HAP-1 (cell line): ENCODE results near the gene ADD2.
"Not testable (repeated sequence)": the region's sequence is repeated elsewhere in the genome, so short reads cannot be mapped to it uniquely, and the experiment has no call there.

Experiments
- DNase-seq, 2 experiments: peaks; one replicate each; pipeline ENCODE4 v3.0.0-alpha.2; 2016 to 2020; ENCODE audit warnings: low spot score in 2 of 2
- H3K27me3 ChIP-seq: fragments of 250-450 bp; sonication (Bioruptor Pico); 2 replicates; pipeline ENCODE4 v1.5.1; 2020; ENCODE audit warnings: low read depth, mild to moderate bottlenecking, moderate library complexity
- H3K36me3 ChIP-seq: fragments of 250-450 bp; sonication (Bioruptor Pico); replicated peaks from 2 replicates; pipeline ENCODE4 v1.5.1; 2020; ENCODE audit warnings: mild to moderate bottlenecking
- H3K4me1 ChIP-seq: fragments of 250-450 bp; sonication (Bioruptor Pico); 2 replicates; pipeline ENCODE4 v1.5.1; 2020; ENCODE audit warnings: mild to moderate bottlenecking
- H3K4me3 ChIP-seq: fragments of 250-450 bp; sonication (Bioruptor Pico); 2 replicates; pipeline ENCODE4 v1.5.1; 2020; ENCODE audit warnings: mild to moderate bottlenecking, moderate library complexity
- H3K9me3 ChIP-seq: fragments of 250-450 bp; sonication (Bioruptor Pico); 2 replicates; pipeline ENCODE4 v1.5.1; 2020; ENCODE audit warnings: mild to moderate bottlenecking, moderate library complexity
- in situ Hi-C: fragments of 300-500 bp; cut with MboI; formaldehyde crosslinking; loops from 3 replicates; pipeline ENCODE4 v1.14.3; 2020; ENCODE audit warnings: low sequenced_read_pairs, inconsistent platforms, mixed read lengths

ADD2 gene

DNA sequence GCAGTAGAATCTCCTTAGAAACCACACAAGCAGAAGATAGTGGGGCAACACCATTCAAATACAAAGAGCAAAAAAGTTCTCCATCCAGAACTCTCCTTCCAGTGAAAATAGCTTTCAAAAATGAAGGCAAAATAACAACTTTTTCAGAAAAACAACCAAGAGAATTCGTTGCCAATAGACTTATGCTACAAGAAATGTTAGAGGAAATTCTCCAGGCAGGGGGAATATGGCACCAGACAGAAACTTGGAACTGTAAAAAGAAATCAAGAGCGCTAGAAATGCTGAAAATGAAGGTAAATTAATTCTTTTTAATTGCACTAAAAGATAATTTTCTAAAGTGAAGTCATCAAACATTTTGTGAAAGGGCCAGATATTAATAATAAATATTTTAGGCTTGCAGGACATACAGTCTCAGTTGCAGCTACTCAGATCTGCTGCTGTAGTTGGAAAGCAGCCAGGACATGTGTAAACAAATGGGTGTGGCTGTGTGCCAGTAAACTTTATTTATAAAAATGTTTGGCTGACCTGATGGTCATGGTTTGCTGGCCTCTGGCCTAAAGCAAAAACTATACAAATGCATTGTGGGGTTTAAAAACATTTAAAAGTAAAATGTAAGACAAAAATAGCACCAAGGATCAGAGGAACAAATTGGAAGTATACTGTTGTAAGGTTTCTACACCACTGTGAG, 140.6 kb downstream of the ADD2 start:
- no peaks in the 10 kb centered on the region for H3K36me3 ChIP-seq
- no peak for DNase-seq
- no peaks in the 10 kb centered on the region for H3K9me3 ChIP-seq
- in situ Hi-C loops: loop anchor here (25.0 kb wide), 1 partner anchor 715 kb away; the partner anchor contains the start of gene MXD1
- no peak overlapping the region for H3K4me3 ChIP-seq
- peaks cover 28% of the 10 kb centered on the region for H3K27me3 ChIP-seq
- no peaks in the 10 kb centered on the region for H3K4me1 ChIP-seq

GRCh38 chr2:70626254-70626990, 141.6 kb downstream of the ADD2 start:
- H3K4me3 ChIP-seq: no peak overlapping the region
- peaks cover 26% of the 10 kb centered on the region for H3K27me3 ChIP-seq
- no peaks in the 10 kb centered on the region for H3K9me3 ChIP-seq
- in situ Hi-C loops: loop anchor here (25.0 kb wide), 1 partner anchor 714 kb away; the partner anchor contains the start of gene MXD1
- DNase-seq: no peak
- H3K4me1 ChIP-seq: no peaks in the 10 kb centered on the region
- no peaks in the 10 kb centered on the region for H3K36me3 ChIP-seq

DNA sequence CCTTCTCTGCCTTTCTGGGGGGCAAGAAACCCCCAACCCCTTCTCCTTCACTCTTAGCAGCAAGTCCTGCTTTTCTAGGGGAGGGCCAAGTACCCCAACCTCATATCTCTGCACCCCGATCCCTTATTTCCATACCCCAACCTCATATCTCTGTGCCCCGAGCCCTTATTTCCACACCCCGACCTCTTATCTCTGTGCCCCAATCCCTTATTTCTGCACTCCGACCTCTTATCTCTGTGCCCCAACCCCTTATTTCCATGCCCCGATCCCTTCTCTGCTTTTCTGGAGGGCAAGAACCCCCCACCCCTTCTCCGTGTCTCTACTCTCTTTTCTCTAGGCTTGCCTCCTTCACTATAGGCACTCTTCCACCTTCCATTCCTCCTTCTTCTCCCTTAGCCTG, 146.5 kb downstream of the ADD2 start:
- H3K4me3 ChIP-seq, H3K36me3 ChIP-seq, H3K9me3 ChIP-seq, H3K27me3 ChIP-seq, DNase-seq, in situ Hi-C loops, H3K4me1 ChIP-seq: not testable (repeated sequence)

GRCh38 chr2:70620020-70620419, 148.0 kb downstream of the ADD2 start:
- Histone ChIP-seq H3K4me3 (no peak overlapping the region), H3K36me3 (no peaks in the 10 kb centered on the region), H3K9me3 (no peaks in the 10 kb centered on the region), H3K27me3 (no peaks in the 10 kb centered on the region; the same call in 1 of the 2 replicates), H3K4me1 (peaks cover 4% of the 10 kb centered on the region)
- no peak for DNase-seq
- in situ Hi-C loops: no loop called here

DNA sequence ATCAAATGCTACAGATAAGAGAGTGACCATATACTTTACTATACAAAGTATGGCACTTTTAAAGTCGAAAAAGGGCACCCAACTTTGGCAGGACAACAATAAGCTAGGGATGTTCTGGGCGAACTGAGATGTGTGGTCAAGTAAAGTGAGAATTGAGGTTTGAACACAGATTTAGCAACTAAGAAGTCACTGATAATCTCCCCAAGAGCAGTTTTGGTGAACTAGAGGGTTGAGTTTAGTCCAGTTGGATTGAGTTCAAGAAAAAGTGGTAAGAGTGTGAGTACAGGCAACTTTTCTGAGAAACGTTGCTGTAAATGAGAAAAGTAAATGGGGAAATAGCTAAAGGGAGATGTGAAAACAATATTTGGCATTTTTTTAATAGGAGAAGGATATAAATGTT, 148.8 kb downstream of the ADD2 start:
- Histone ChIP-seq H3K27me3 (no peaks in the 10 kb centered on the region; the same call in 1 of the 2 replicates), H3K4me1 (peaks cover 4% of the 10 kb centered on the region), H3K4me3 (no peak overlapping the region), H3K9me3 (no peaks in the 10 kb centered on the region), H3K36me3 (no peaks in the 10 kb centered on the region)
- in situ Hi-C loops: loop anchor here (10.0 kb wide), 1 partner anchor 274 kb away; no protein-coding TSS in a partner anchor
- no peak for DNase-seq

- in situ Hi-C loops: loop anchor here (10.0 kb wide), 1 partner anchor 271 kb away; no protein-coding TSS in a partner anchor
- Histone ChIP-seq H3K27me3 (peaks cover 3% of the 10 kb centered on the region; the same call in 1 of the 2 replicates), H3K4me3 (no peak overlapping the region), H3K4me1 (peaks cover 4% of the 10 kb centered on the region), H3K9me3 (no peaks in the 10 kb centered on the region), H3K36me3 (no peaks in the 10 kb centered on the region)
- no peak for DNase-seq
Measured at GRCh38 chr2:70616168-70616694, 151.8 kb downstream of the ADD2 start.

DNA sequence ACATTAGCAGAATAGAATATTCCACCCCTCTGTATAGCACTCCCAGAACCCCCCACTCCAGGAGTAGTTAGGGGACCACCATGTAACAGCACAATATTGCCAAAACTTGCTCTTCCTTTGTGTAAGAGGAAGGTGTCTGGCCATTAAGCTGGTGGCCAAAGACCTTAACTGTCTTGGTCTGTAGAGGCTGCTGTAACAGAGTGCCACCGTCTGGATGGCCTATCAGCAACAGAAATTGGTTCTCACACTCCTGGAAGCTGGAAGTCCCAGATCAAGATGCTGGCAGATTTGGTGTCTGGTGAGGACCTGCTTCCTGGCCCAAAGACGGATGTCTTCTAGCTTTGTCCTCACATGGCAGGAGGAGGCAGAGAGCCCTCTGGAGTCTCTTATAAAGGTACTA, 152.8 kb downstream of the ADD2 start:
- H3K4me1 ChIP-seq: peaks cover 4% of the 10 kb centered on the region
- H3K4me3 ChIP-seq: no peak overlapping the region
- H3K9me3 ChIP-seq: no peaks in the 10 kb centered on the region
- in situ Hi-C loops: loop anchor here (10.0 kb wide), 1 partner anchor 270 kb away; no protein-coding TSS in a partner anchor
- DNase-seq: no peak
- no peaks in the 10 kb centered on the region for H3K36me3 ChIP-seq
- peaks cover 3% of the 10 kb centered on the region; the same call in 1 of the 2 replicates for H3K27me3 ChIP-seq

DNA sequence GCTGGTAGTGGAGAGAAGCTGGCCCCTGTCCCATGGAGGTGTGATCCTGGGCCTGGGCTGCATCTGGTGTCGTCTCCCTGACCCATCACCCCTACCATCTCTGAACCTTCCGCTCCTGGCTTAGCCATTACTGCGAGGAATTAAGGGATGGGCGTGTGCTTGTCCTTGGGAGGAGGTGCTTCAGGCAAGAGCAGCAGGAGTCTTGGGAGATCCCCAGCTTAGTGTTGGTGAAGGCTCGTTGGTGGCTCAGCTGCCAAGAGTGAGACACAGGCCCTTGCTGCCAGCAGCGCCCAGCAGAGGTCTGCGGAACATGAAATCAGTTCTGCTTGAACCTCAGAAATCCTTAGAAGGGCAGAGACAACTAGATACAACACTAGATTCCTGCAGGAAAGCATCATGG, 154.5 kb downstream of the ADD2 start:
- no peak for DNase-seq
- Histone ChIP-seq H3K4me1 (no peaks in the 10 kb centered on the region), H3K27me3 (peaks cover 3% of the 10 kb centered on the region; the same call in 1 of the 2 replicates), H3K4me3 (no peak overlapping the region), H3K9me3 (no peaks in the 10 kb centered on the region), H3K36me3 (no peaks in the 10 kb centered on the region)
- in situ Hi-C loops: loop anchor here (10.0 kb wide), 1 partner anchor 269 kb away; no protein-coding TSS in a partner anchor

DNA sequence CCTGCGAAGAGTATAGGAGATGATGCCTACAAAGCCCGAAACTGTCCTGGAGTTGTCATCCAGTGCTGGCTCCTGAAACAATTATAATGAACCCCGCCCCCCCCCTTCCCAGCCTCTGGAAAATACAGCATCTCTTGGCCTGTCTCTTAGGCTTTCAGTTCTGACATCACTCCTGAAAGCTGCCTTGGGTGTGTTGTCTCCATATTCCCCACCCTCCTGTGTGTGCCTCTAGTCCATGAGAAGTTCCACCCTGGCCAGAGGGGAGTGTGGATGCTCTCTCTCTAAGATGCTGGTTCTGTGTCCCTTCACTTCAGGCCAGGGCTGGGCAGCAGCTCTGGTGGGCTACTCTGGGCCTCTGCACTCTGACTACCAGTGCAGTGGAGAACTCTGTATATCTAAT, 155.4 kb downstream of the ADD2 start:
- in situ Hi-C loops: loop anchor here (10.0 kb wide), 1 partner anchor 268 kb away; no protein-coding TSS in a partner anchor
- H3K4me3 ChIP-seq: no peak overlapping the region
- no peaks in the 10 kb centered on the region for H3K9me3 ChIP-seq
- no peaks in the 10 kb centered on the region for H3K36me3 ChIP-seq
- no peak for DNase-seq
- H3K4me1 ChIP-seq: no peaks in the 10 kb centered on the region
- H3K27me3 ChIP-seq: peaks cover 3% of the 10 kb centered on the region

DNA sequence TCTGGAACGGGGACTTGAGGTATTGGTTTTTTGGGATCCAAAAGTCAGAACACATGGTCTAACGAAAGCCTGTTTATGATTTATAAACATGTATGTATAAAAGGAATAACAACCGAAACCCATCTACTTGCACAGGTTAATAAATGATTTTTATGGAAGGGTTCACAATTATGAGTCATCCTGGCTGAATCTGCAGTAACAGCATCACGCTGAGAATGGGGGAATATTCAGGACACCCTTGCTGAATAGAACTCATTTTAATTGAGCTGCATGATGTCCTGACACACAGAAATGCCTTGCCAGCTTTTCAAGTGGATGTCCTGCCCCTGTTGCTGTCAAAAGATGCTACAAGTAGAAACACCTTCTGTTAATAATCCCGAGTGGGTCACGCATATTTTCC, 159.6 kb downstream of the ADD2 start:
- H3K27me3 ChIP-seq: peaks cover 3% of the 10 kb centered on the region
- DNase-seq: no peak
- no peaks in the 10 kb centered on the region for H3K4me1 ChIP-seq
- in situ Hi-C loops: no loop called here
- no peaks in the 10 kb centered on the region for H3K36me3 ChIP-seq
- H3K9me3 ChIP-seq: no peaks in the 10 kb centered on the region
- no peak overlapping the region for H3K4me3 ChIP-seq

- no peak overlapping the region for H3K4me3 ChIP-seq
- no peaks in the 10 kb centered on the region for H3K4me1 ChIP-seq
- H3K9me3 ChIP-seq: no peaks in the 10 kb centered on the region
- peaks cover 2% of the 10 kb centered on the region for H3K27me3 ChIP-seq
- no peaks in the 10 kb centered on the region for H3K36me3 ChIP-seq
- in situ Hi-C loops: no loop called here
- DNase-seq: no peak
Measured at GRCh38 chr2:70607121-70607561, 160.9 kb downstream of the ADD2 start.
